CD14-positive monocyte (primary cell): ENCODE results near the gene OTUD7B. TPM values are rescaled to one million over a fixed set of nuclear protein-coding genes. Genes with fewer than 3 reads are reported as not detected.
A peak's percentile ranks its signal among the peaks of the same experiment; 100 is the strongest.

Experiments
- DNase-seq, 3 donors: peaks; one replicate each; pipeline ENCODE4 v3.0.0-alpha.2; 2011 to 2022
- H2AFZ ChIP-seq: 2 replicates; pipeline ENCODE4 v1.6.0; 2012; ENCODE audit warnings: mild to moderate bottlenecking, low read depth, low read length, inconsistent platforms; ENCODE audit not compliant: insufficient read depth, poor library complexity, severe bottlenecking
- H3K27ac ChIP-seq, 2 donors: 1 replicate in 1 of 2; 2 replicates in 1 of 2; pipeline ENCODE4 v1.5.1; 2012 to 2013; ENCODE audit warnings: low read length in 2 of 2, control low read depth in 1 of 2, inconsistent platforms in 1 of 2, low read depth in 1 of 2, mild to moderate bottlenecking in 1 of 2
- H3K27me3 ChIP-seq, 2 donors: one replicate each; pipeline versions ENCODE4 v1.6.0 to v1.6.1; 2011 to 2013; ENCODE audit warnings: low read length in 2 of 2; ENCODE audit not compliant: control insufficient read depth in 2 of 2, insufficient read depth in 2 of 2
- H3K36me3 ChIP-seq, 2 donors: replicated peaks in 1 of 2; 1 replicate in 1 of 2; 2 replicates in 1 of 2; pipeline versions ENCODE4 v1.5.1 to v1.6.1; 2012 to 2013; ENCODE audit warnings: low read length in 2 of 2, control low read depth in 1 of 2, inconsistent platforms in 1 of 2, mild to moderate bottlenecking in 1 of 2; ENCODE audit not compliant: insufficient read depth in 2 of 2, control insufficient read depth in 1 of 2
- H3K4me1 ChIP-seq, 2 donors: 1 replicate in 1 of 2; 2 replicates in 1 of 2; pipeline versions ENCODE4 v1.5.1 to v1.6.1; 2012 to 2013; ENCODE audit warnings: low read length in 2 of 2, control low read depth in 1 of 2, inconsistent platforms in 1 of 2, mild to moderate bottlenecking in 1 of 2, moderate library complexity in 1 of 2; ENCODE audit not compliant: insufficient read depth in 2 of 2, control insufficient read depth in 1 of 2
- H3K4me2 ChIP-seq: replicated peaks from 2 replicates; pipeline ENCODE3; 2012; ENCODE audit warnings: low read length, moderate library complexity, mild to moderate bottlenecking; ENCODE audit not compliant: poor library complexity, severe bottlenecking; ENCODE audit errors: extremely low read depth
- H3K4me3 ChIP-seq, 3 experiments: fragments of 200-600 bp in 1 of 3; sonication (generic) in 1 of 3; replicated peaks in 1 of 3; 1 replicate in 2 of 3; 2 replicates in 1 of 3; pipeline ENCODE4 v1.5.1; 2011 to 2013; ENCODE audit warnings: low read length in 3 of 3, mild to moderate bottlenecking in 3 of 3, control low read depth in 2 of 3, low read depth in 2 of 3, inconsistent platforms in 1 of 3, moderate library complexity in 1 of 3
- H3K79me2 ChIP-seq: 2 replicates; pipeline ENCODE4 v1.6.0; 2012; ENCODE audit warnings: mild to moderate bottlenecking, control low read depth, inconsistent platforms, low read length, moderate library complexity; ENCODE audit not compliant: insufficient read depth
- H3K9ac ChIP-seq: 2 replicates; pipeline ENCODE4 v1.6.0; 2017; ENCODE audit warnings: low read length, mild to moderate bottlenecking; ENCODE audit not compliant: insufficient read depth, poor library complexity, severe bottlenecking
- H3K9me3 ChIP-seq, 2 donors: replicated peaks in 1 of 2; 1 replicate in 1 of 2; 2 replicates in 1 of 2; pipeline versions ENCODE4 v1.5.1 to v1.6.1; 2012 to 2013; ENCODE audit warnings: low read length in 2 of 2, control low read depth in 1 of 2; ENCODE audit not compliant: control insufficient read depth in 1 of 2, insufficient read depth in 1 of 2
- H4K20me1 ChIP-seq: 2 replicates; pipeline ENCODE4 v1.6.0; 2012; ENCODE audit warnings: mild to moderate bottlenecking, low read length, control low read depth, moderate library complexity; ENCODE audit not compliant: insufficient read depth
- H3K27ac Mint-ChIP-seq, 7 donors: one replicate each; pipeline ENCODE4 v1.8.0; 2020; ENCODE audit warnings: mild to moderate bottlenecking in 7 of 7, mixed read lengths in 7 of 7, moderate library complexity in 6 of 7, inconsistent platforms in 2 of 7
- H3K27me3 Mint-ChIP-seq, 3 donors: one replicate each; pipeline ENCODE4 v1.8.0; 2021 to 2022; ENCODE audit warnings: low read depth in 3 of 3, mild to moderate bottlenecking in 3 of 3, mixed read lengths in 3 of 3, moderate library complexity in 3 of 3, inconsistent platforms in 1 of 3
- H3K36me3 Mint-ChIP-seq, 2 donors: one replicate each; pipeline ENCODE4 v1.8.0; 2020; ENCODE audit warnings: mixed read lengths in 2 of 2, inconsistent platforms in 1 of 2, mild to moderate bottlenecking in 1 of 2
- H3K4me1 Mint-ChIP-seq: one replicate; pipeline ENCODE4 v1.8.0; 2020; ENCODE audit warnings: mild to moderate bottlenecking, mixed read lengths
- H3K4me3 Mint-ChIP-seq, 2 donors: one replicate each; pipeline ENCODE4 v1.8.0; 2020; ENCODE audit warnings: mild to moderate bottlenecking in 2 of 2, mixed read lengths in 2 of 2, moderate library complexity in 1 of 2
- H3K9me3 Mint-ChIP-seq, 7 donors: one replicate each; pipeline ENCODE4 v1.8.0; 2020 to 2022; ENCODE audit warnings: mixed read lengths in 7 of 7, mild to moderate bottlenecking in 6 of 7, moderate library complexity in 6 of 7, inconsistent platforms in 2 of 7
- CTCF ChIP-seq: fragments of 200-600 bp; IDR thresholded peaks from one replicate; pipeline ENCODE4 v1.8.0; 2022; ENCODE audit warnings: antibody characterized with exemption, mild to moderate bottlenecking
- WGBS: methylation state at CpG from one replicate; pipeline ENCODE4 v1.1.5; 2013; ENCODE audit warnings: missing lambda C conversion rate; ENCODE audit not compliant: insufficient coverage; 5-methylcytosine and 5-hydroxymethylcytosine counted together
- intact Hi-C, 2 donors: fragments of 100-400 bp; cut with micrococcal nuclease; formaldehyde crosslinking; loops; one replicate each; pipeline versions ENCODE4 v1.15.0 to v1.15.1; 2023
- polyA plus RNA-seq, 3 donors: library from polyadenylated mRNA; depleted of rRNA in 1 of 3; unstranded in 2 of 3; stranded (reverse) in 1 of 3; fragments of 300-500 nt in 2 of 3; fragments of >200 nt in 1 of 3; fragmentation: Illumina TruSeq in 2 of 3; gene quantifications; 1 replicate in 2 of 3; 2 replicates in 1 of 3; pipeline ENCODE4 v1.2.3, GENCODE V29; 2012 to 2021

The OTUD7B gene
- polyA plus RNA-seq, 3 donors: 0.03 TPM; not detected in 2

GRCh38 chr1:150018165-150018564 is 7.6 kb upstream of the OTUD7B start:
- Mint-ChIP-seq H3K4me3 (peak overlapping the region in 1 of 2 donors; percentile 63), H3K27me3 (peaks cover 87 to 96% (median 96%) of the 10 kb centered on the region in 3 donors), H3K4me1 (peaks cover 6% of the 10 kb centered on the region), H3K9me3 (peaks cover 0 to 11% (median 0%) of the 10 kb centered on the region in 7 donors), H3K27ac (no peak overlapping the region), H3K36me3 (peaks cover 0 to 3% of the 10 kb centered on the region in 2 donors)
- no peak for TF ChIP-seq CTCF
- no peak overlapping the region for H3K9ac ChIP-seq
- H2AFZ ChIP-seq: no peak overlapping the region
- peaks cover 89 to 97% of the 10 kb centered on the region in 2 donors for H3K27me3 ChIP-seq
- WGBS: 71% methylated on average over 3 of the region's 4 CpGs
- no peak overlapping the region for H3K4me3 ChIP-seq
- no peaks in the 10 kb centered on the region for H3K79me2 ChIP-seq
- H3K4me1 ChIP-seq: no peaks in the 10 kb centered on the region
- H3K4me2 ChIP-seq: no peak overlapping the region
- H4K20me1 ChIP-seq: no peaks in the 10 kb centered on the region
- DNase-seq: peak in 1 of 3 donors; percentile 10
- H3K9me3 ChIP-seq: peaks cover 0 to 7% of the 10 kb centered on the region in 2 donors
- no peak overlapping the region for H3K27ac ChIP-seq
- H3K36me3 ChIP-seq: no peaks in the 10 kb centered on the region
- intact Hi-C loops: no loop called here

- Mint-ChIP-seq H3K4me3 (peak overlapping the region in 1 of 2 donors; percentile 63), H3K27me3 (peaks cover 92 to 97% (median 96%) of the 10 kb centered on the region in 3 donors), H3K27ac (no peak overlapping the region), H3K4me1 (peaks cover 6% of the 10 kb centered on the region), H3K9me3 (peaks cover 0 to 11% (median 0%) of the 10 kb centered on the region in 7 donors), H3K36me3 (peaks cover 0 to 2% of the 10 kb centered on the region in 2 donors)
- no peak for DNase-seq
- TF ChIP-seq CTCF: no peak
- H3K4me1 ChIP-seq: no peaks in the 10 kb centered on the region
- no peak overlapping the region for H3K9ac ChIP-seq
- no peak overlapping the region for H2AFZ ChIP-seq
- H3K27ac ChIP-seq: no peak overlapping the region
- no peaks in the 10 kb centered on the region for H3K79me2 ChIP-seq
- H3K36me3 ChIP-seq: no peaks in the 10 kb centered on the region
- no peaks in the 10 kb centered on the region for H4K20me1 ChIP-seq
- H3K9me3 ChIP-seq: peaks cover 0 to 7% of the 10 kb centered on the region in 2 donors
- H3K4me2 ChIP-seq: no peak overlapping the region
- no peak overlapping the region for H3K4me3 ChIP-seq
- intact Hi-C loops: loop anchor here in 1 of 2 donors (2.0 kb wide), 1 partner anchor 14 kb away; no protein-coding TSS in a partner anchor
- peaks cover 89 to 97% of the 10 kb centered on the region in 2 donors for H3K27me3 ChIP-seq
Measured at GRCh38 chr1:150017206-150017750, 6.8 kb upstream of the OTUD7B start.
